Measurements from ENCODE around the gene CCDC182.

DNA sequence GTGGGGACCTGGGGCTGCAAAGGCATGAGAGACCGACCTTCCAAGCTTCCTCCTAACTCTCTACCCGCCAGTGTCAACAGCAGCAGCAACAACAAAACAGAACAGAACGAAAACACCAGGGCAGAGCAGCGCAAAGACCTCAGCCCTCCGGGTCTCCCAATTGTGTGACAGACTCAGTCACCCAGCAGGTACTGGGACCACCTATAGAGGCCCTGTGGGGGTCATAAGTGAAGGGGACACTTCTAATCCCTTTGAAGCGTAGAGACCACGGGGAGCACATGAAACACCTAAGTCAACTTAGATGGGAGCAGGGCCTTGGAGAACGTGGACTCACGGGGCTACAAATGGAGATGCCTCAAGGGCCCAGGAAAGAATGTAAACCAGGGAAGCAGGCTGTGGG lies 12.6 kb upstream of the CCDC182 start:
- TF ChIP-seq, protein P1, sequence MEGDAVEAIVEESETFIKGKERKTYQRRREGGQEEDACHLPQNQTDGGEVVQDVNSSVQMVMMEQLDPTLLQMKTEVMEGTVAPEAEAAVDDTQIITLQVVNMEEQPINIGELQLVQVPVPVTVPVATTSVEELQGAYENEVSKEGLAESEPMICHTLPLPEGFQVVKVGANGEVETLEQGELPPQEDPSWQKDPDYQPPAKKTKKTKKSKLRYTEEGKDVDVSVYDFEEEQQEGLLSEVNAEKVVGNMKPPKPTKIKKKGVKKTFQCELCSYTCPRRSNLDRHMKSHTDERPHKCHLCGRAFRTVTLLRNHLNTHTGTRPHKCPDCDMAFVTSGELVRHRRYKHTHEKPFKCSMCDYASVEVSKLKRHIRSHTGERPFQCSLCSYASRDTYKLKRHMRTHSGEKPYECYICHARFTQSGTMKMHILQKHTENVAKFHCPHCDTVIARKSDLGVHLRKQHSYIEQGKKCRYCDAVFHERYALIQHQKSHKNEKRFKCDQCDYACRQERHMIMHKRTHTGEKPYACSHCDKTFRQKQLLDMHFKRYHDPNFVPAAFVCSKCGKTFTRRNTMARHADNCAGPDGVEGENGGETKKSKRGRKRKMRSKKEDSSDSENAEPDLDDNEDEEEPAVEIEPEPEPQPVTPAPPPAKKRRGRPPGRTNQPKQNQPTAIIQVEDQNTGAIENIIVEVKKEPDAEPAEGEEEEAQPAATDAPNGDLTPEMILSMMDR (conservative IDR thresholded peaks at IDR 0.05; ENCODE audit: low read depth, low read length) = no peak
- no peak for TF ChIP-seq EZH2 (IDR thresholded peaks at IDR 0.05; ENCODE audit: borderline replicate concordance, low read depth, low read length, poor library complexity, severe bottlenecking)

Data from A673 (cell line).